HepG2 (cell line): ENCODE measurements around the gene IDUA. TPM values are rescaled to one million over a fixed set of nuclear protein-coding genes. Genes with fewer than 3 reads are reported as not detected.

Experiments used
- EEA1 ChIP-seq: sonication (generic); formaldehyde crosslinking; IDR thresholded peaks from 2 replicates; pipeline ENCODE4 v1.5.1; 2020; ENCODE audit warnings: mild to moderate bottlenecking, missing genetic modification reagents, borderline replicate concordance
- HNF4A ChIP-seq: sonication (generic); formaldehyde crosslinking; IDR thresholded peaks from 2 replicates; pipeline ENCODE4 v1.4.0; 2020; ENCODE audit warnings: missing genetic modification reagents
- HOXD1 ChIP-seq: sonication (generic); formaldehyde crosslinking; IDR thresholded peaks from 2 replicates; pipeline ENCODE4 v1.5.0; 2020; ENCODE audit warnings: missing genetic modification reagents
- MAZ ChIP-seq, 2 experiments: sonication (generic) in 1 of 2; formaldehyde crosslinking in 1 of 2; IDR thresholded peaks; 2 replicates each; pipeline versions ENCODE4 v1.5.0 to v1.6.1; 2012 to 2020; ENCODE audit warnings: low read depth in 2 of 2, mild to moderate bottlenecking in 2 of 2, borderline replicate concordance in 1 of 2, improper control_type of control experiment in 1 of 2, low read length in 1 of 2, missing genetic modification reagents in 1 of 2, moderate library complexity in 1 of 2
- MED8 ChIP-seq: sonication (generic); formaldehyde crosslinking; IDR thresholded peaks from 2 replicates; pipeline ENCODE4 v1.8.1; 2023; ENCODE audit warnings: mild to moderate bottlenecking, missing genetic modification reagents; ENCODE audit not compliant: insufficient replicate concordance
- SAP130 ChIP-seq: IDR thresholded peaks from 2 replicates; pipeline ENCODE4 v1.6.1; 2016; ENCODE audit warnings: low read depth
- SNRNP70 ChIP-seq: fragments of 200-400 bp; formaldehyde crosslinking; IDR thresholded peaks from 2 replicates; pipeline ENCODE4 v1.6.1; 2017; ENCODE audit warnings: mild to moderate bottlenecking, low read depth, low read length, moderate library complexity
- TMF1 ChIP-seq: sonication (generic); formaldehyde crosslinking; IDR thresholded peaks from 2 replicates; pipeline ENCODE4 v1.8.1; 2022; ENCODE audit warnings: low read depth, missing genetic modification reagents
- YEATS2 ChIP-seq: sonication (generic); formaldehyde crosslinking; IDR thresholded peaks from 2 replicates; pipeline ENCODE4 v1.4.0; 2020; ENCODE audit warnings: missing genetic modification reagents, borderline replicate concordance
- ZNF207 ChIP-seq: fragments of 450-650 bp; IDR thresholded peaks from 2 replicates; pipeline ENCODE4 v1.6.1; 2016; ENCODE audit warnings: antibody characterized with exemption, borderline replicate concordance
- ZNF343 ChIP-seq: sonication (generic); formaldehyde crosslinking; IDR thresholded peaks from 2 replicates; pipeline ENCODE4 v1.4.0; 2020; ENCODE audit warnings: mild to moderate bottlenecking, missing genetic modification reagents
- ZNF468 ChIP-seq: sonication (generic); formaldehyde crosslinking; IDR thresholded peaks from 2 replicates; pipeline ENCODE4 v1.8.0; 2022; ENCODE audit warnings: mild to moderate bottlenecking, moderate library complexity, missing genetic modification reagents
- ZNF780A ChIP-seq: sonication (generic); formaldehyde crosslinking; IDR thresholded peaks from 2 replicates; pipeline ENCODE4 v1.8.0; 2022; ENCODE audit warnings: mild to moderate bottlenecking, missing genetic modification reagents, moderate library complexity
- polyA plus RNA-seq, 8 experiments: library from polyadenylated mRNA; depleted of rRNA in 3 of 8; stranded (reverse) in 7 of 8; unstranded in 1 of 8; fragments of >200 nt; fragmentation: Illumina TruSeq in 4 of 8; extraction: Trizol in 4 of 8; gene quantifications; 2 replicates each; pipeline versions ENCODE4 v1.2.1 to v1.2.3, GENCODE V29; 2011 to 2016; ENCODE audit warnings: low read depth in 4 of 8, missing spikeins in 1 of 8, mixed read lengths in 1 of 8; ENCODE audit not compliant: insufficient read depth in 1 of 8
- total RNA-seq, 5 experiments: library from RNA; depleted of rRNA; stranded (reverse); fragments of >200 nt; fragmentation: Illumina TruSeq; extraction: Trizol; gene quantifications; 2 replicates each; pipeline ENCODE4 v1.2.3, GENCODE V29; 2016; ENCODE audit warnings: low read depth in 1 of 5
- TF ChIP-seq, protein P1 (sequence below): sonication (generic); formaldehyde crosslinking; IDR thresholded peaks from 2 replicates; pipeline ENCODE4 v1.4.0; 2020; ENCODE audit warnings: missing genetic modification reagents
- TF ChIP-seq, protein P2 (sequence below): IDR thresholded peaks from 2 replicates; pipeline ENCODE4 v1.4.0; 2020; ENCODE audit warnings: mild to moderate bottlenecking, missing genetic modification reagents
- TF ChIP-seq, protein P3 (sequence below): sonication (generic); formaldehyde crosslinking; IDR thresholded peaks from 2 replicates; pipeline ENCODE4 v1.4.0; 2020; ENCODE audit warnings: missing genetic modification reagents, low read depth, mild to moderate bottlenecking, borderline replicate concordance
- TF ChIP-seq, protein P4 (sequence below): sonication (generic); formaldehyde crosslinking; IDR thresholded peaks from 2 replicates; pipeline ENCODE4 v1.8.0; 2022; ENCODE audit warnings: mild to moderate bottlenecking, missing genetic modification reagents
- TF ChIP-seq, protein P5 (sequence below): IDR thresholded peaks from 2 replicates; pipeline ENCODE4 v1.6.1; 2018; ENCODE audit warnings: missing genetic modification reagents, mild to moderate bottlenecking, missing compliant biosample characterization

The IDUA gene
- total and polyA plus RNA-seq, 2 of the 13 experiments (the other 11 are each of a cell fraction or from before 2014, with no cell fraction given): 0.77 to 1.0 TPM

DNA sequence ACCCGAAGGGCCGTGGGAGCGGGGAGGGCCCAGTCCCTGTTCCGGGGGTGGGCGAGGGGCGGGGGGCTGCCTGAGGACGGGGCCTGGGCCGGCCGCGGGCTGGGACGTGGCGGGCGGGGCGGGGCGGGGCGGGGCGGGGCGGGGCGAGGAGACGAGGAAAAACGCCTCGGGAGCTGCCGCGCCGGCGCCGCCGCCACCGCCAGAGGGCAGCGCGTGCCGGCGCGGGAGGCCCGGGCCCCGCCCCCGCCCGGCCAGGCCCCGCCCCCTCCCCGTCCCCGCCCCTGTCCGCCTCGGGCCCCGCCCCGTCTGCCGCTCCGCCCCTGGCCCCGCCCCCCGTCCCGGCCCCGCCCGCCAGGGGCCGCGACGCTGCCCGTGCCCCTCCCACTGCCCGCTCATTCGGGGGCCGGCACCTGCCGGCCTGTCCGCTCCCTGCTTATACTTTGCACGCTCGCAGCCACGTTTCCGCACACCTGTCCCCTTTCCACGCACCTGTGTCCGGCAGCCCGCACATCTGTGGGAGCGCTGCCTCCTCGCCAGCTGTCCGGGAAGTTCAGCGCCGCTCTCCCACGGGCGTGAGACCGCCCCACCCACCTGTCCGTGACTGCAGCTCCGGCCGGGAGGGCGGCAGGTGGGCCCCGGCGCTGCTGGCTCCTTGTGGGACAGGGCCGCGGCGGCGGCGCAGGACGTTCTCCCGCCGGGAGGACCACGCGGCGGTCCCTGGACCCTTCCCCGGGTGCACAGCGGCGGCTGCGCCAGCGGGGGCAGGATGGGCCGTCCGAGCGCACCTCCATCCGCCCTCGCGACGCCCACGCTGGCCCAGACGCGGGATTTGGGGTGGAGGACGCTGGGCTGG lies 22.9 kb downstream of the IDUA start (continued):
- TF ChIP-seq, protein P1, sequence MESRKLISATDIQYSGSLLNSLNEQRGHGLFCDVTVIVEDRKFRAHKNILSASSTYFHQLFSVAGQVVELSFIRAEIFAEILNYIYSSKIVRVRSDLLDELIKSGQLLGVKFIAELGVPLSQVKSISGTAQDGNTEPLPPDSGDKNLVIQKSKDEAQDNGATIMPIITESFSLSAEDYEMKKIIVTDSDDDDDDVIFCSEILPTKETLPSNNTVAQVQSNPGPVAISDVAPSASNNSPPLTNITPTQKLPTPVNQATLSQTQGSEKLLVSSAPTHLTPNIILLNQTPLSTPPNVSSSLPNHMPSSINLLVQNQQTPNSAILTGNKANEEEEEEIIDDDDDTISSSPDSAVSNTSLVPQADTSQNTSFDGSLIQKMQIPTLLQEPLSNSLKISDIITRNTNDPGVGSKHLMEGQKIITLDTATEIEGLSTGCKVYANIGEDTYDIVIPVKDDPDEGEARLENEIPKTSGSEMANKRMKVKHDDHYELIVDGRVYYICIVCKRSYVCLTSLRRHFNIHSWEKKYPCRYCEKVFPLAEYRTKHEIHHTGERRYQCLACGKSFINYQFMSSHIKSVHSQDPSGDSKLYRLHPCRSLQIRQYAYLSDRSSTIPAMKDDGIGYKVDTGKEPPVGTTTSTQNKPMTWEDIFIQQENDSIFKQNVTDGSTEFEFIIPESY (CRISPR knock-in tag): no peak
- TF ChIP-seq HOXD1 (CRISPR knock-in tag) (0 out of 2 replicates have a peak, but pooled peaks have one; percentile 19), ZNF207 (no peak), ZNF780A (0 out of 2 replicates have a peak, but pooled peaks have one; percentile 32), SAP130 (CRISPR knock-in tag) (peak; percentile 45), ZNF343 (no peak), TMF1 (CRISPR knock-in tag) (0 out of 2 replicates have a peak, but pooled peaks have one; percentile 42), YEATS2 (CRISPR knock-in tag) (no peak), HNF4A (CRISPR knock-in tag) (no peak), SNRNP70 (no peak), EEA1 (0 out of 2 replicates have a peak, but pooled peaks have one; percentile 60), MAZ (IDR thresholded peaks at IDR 0.05; ENCODE audit: borderline replicate concordance, low read depth, low read length) (peak; percentile 47; the same call in 1 of the 2 replicates), MAZ (CRISPR knock-in tag; IDR thresholded peaks at IDR 0.05; ENCODE audit: low read depth) (peak; percentile 42; the same call in 1 of the 2 replicates), MED8 (CRISPR knock-in tag) (no peak), ZNF468 (CRISPR knock-in tag) (no peak)
- TF ChIP-seq, protein P2, sequence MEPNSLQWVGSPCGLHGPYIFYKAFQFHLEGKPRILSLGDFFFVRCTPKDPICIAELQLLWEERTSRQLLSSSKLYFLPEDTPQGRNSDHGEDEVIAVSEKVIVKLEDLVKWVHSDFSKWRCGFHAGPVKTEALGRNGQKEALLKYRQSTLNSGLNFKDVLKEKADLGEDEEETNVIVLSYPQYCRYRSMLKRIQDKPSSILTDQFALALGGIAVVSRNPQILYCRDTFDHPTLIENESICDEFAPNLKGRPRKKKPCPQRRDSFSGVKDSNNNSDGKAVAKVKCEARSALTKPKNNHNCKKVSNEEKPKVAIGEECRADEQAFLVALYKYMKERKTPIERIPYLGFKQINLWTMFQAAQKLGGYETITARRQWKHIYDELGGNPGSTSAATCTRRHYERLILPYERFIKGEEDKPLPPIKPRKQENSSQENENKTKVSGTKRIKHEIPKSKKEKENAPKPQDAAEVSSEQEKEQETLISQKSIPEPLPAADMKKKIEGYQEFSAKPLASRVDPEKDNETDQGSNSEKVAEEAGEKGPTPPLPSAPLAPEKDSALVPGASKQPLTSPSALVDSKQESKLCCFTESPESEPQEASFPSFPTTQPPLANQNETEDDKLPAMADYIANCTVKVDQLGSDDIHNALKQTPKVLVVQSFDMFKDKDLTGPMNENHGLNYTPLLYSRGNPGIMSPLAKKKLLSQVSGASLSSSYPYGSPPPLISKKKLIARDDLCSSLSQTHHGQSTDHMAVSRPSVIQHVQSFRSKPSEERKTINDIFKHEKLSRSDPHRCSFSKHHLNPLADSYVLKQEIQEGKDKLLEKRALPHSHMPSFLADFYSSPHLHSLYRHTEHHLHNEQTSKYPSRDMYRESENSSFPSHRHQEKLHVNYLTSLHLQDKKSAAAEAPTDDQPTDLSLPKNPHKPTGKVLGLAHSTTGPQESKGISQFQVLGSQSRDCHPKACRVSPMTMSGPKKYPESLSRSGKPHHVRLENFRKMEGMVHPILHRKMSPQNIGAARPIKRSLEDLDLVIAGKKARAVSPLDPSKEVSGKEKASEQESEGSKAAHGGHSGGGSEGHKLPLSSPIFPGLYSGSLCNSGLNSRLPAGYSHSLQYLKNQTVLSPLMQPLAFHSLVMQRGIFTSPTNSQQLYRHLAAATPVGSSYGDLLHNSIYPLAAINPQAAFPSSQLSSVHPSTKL: no peak
- TF ChIP-seq, protein P3, sequence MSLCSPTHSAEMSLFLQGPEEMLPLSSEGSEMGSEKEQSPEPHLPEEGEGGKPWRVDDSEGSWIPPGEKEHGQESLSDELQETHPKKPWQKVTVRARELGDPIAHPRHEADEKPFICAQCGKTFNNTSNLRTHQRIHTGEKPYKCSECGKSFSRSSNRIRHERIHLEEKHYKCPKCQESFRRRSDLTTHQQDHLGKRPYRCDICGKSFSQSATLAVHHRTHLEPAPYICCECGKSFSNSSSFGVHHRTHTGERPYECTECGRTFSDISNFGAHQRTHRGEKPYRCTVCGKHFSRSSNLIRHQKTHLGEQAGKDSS (CRISPR knock-in tag): no peak
- TF ChIP-seq, protein P4, sequence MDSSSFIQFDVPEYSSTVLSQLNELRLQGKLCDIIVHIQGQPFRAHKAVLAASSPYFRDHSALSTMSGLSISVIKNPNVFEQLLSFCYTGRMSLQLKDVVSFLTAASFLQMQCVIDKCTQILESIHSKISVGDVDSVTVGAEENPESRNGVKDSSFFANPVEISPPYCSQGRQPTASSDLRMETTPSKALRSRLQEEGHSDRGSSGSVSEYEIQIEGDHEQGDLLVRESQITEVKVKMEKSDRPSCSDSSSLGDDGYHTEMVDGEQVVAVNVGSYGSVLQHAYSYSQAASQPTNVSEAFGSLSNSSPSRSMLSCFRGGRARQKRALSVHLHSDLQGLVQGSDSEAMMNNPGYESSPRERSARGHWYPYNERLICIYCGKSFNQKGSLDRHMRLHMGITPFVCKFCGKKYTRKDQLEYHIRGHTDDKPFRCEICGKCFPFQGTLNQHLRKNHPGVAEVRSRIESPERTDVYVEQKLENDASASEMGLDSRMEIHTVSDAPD (CRISPR knock-in tag): no peak
- TF ChIP-seq, protein P5, sequence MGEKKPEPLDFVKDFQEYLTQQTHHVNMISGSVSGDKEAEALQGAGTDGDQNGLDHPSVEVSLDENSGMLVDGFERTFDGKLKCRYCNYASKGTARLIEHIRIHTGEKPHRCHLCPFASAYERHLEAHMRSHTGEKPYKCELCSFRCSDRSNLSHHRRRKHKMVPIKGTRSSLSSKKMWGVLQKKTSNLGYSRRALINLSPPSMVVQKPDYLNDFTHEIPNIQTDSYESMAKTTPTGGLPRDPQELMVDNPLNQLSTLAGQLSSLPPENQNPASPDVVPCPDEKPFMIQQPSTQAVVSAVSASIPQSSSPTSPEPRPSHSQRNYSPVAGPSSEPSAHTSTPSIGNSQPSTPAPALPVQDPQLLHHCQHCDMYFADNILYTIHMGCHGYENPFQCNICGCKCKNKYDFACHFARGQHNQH (CRISPR knock-in tag): 0 out of 2 replicates have a peak, but pooled peaks have one; percentile 13
